C4-2B (cell line): ENCODE data around the gene ETS1.

Experiments used
- H3K27ac ChIP-seq: fragments of 450-650 bp; 2 replicates; pipeline ENCODE4 v1.5.1; 2017
- ZFX ChIP-seq: fragments of 450-650 bp; IDR thresholded peaks from 2 replicates; pipeline ENCODE4 v1.6.1; 2017
- TF ChIP-seq, protein P1 (sequence below): fragments of 450-650 bp; conservative IDR thresholded peaks from 2 replicates; pipeline ENCODE4 v1.5.1; 2017; ENCODE audit warnings: mild to moderate bottlenecking

Gene ETS1

DNA sequence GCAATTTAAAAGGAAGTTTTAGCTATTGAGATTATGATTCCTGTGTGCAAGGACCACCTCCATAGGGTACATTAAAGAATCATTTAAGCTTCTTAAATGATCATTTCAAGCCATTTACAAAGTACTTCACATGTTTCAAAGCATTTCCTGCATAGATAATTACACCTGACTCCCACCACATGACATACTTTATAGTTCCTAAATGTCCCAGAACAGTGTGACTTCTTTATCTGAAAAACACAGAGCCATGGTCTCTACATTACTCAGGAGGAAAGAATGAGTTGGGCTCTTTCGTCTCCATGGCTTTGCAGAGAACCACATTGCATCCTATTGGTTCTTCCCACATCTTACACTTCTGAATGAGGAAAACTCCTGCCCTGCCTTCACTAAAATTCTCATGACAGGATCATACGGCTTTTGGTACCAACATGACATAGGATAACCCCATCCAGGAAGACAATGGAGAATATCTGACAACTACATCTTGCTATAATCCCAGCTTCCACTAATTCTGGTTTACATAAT lies 88.6 kb downstream of the ETS1 start:
- TF ChIP-seq, protein P1, sequence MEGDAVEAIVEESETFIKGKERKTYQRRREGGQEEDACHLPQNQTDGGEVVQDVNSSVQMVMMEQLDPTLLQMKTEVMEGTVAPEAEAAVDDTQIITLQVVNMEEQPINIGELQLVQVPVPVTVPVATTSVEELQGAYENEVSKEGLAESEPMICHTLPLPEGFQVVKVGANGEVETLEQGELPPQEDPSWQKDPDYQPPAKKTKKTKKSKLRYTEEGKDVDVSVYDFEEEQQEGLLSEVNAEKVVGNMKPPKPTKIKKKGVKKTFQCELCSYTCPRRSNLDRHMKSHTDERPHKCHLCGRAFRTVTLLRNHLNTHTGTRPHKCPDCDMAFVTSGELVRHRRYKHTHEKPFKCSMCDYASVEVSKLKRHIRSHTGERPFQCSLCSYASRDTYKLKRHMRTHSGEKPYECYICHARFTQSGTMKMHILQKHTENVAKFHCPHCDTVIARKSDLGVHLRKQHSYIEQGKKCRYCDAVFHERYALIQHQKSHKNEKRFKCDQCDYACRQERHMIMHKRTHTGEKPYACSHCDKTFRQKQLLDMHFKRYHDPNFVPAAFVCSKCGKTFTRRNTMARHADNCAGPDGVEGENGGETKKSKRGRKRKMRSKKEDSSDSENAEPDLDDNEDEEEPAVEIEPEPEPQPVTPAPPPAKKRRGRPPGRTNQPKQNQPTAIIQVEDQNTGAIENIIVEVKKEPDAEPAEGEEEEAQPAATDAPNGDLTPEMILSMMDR: no peak
- H3K27ac ChIP-seq: no peak overlapping the region

DNA sequence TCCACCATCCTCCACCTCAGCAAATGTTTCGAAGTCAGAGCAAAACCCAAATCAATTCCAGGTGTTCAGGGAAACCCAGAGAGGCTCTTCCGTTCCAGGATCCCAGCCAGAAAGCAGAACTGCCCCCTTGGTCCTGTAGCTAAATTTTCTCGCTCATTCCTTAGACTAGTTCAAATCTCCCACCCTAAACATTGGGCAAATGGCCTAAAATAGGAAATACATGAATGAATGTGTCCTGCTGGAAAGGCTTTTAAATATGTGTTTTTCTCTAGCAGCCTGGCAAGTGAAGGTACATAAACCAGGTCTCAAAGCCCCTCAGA lies 89.6 kb downstream of the ETS1 start:
- TF ChIP-seq, protein P1: no peak
- no peak for TF ChIP-seq ZFX
- H3K27ac ChIP-seq: peak overlapping the region; percentile 64

DNA sequence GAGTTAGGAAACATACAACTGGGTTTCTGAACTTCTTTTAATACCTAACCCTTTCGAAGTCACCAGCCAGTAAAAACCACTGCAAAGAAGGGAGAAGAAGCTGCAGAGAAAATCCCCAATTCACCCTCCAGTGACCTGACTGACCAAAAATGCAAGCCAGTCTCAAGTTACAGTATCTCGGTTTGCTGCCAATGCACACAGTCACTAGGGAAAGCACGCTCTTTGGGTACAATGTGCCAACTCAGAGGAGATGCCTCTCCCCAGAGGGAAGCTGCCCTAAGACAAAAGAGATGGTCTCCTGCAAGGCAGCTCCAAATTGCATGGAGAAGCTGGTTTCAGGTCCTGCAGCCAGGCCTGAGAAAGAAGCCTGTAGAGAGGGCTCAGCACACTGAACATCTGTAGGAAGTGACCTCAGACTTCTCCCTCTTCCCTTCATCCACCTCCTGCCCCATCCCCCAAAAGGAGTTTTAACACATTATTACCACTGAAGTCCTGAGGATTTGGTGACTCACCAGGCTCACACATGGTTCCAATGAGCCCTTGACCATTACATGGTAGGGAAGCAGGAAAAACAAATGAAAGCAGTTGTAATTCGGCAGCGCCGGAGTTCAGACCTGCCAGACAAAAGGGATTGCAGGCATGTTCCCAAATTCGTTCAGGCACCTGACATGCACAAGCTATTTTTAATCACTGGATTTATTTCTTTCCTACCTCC lies 90.1 kb downstream of the ETS1 start:
- H3K27ac ChIP-seq: peak overlapping the region; percentile 64
- TF ChIP-seq, protein P1: no peak
- TF ChIP-seq ZFX: no peak

DNA sequence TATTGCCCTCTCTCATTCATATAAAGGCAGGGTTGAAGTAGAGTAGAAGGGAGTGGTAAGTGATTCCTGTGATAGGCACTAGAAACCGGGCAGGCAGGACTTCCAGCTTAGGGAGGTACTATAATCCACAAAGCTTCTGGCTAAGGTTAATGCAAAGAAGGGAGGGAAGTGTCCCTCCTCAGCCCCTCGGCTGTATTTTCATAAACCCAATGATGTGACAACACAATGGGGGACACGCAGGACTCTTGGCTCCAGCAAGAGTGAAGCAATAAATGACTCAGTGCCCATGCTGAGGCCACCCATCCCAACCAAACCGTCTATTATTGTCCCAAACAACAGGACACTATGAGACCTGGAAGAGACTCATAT lies 90.7 kb downstream of the ETS1 start:
- H3K27ac ChIP-seq: peak overlapping the region; percentile 64
- TF ChIP-seq, protein P1: no peak
- no peak for TF ChIP-seq ZFX

DNA sequence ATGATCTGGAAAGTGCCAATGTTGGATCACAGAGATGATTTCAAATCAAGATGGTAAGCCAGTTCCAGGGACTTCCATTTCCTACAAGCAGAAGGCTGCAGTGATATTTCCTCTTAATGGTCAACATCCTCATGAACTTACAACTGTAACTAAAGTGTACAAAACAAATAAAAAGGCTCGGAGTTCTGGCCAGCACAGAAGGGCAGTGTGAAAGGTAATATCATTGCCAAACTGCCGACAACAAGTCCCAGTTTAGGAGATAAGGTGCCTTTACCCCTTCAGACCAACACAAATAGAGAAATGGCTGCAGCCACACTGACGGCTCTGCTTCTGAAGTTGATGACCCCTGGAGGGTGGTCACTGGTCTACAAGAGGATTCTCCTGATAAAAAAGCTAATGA lies 91.1 kb downstream of the ETS1 start:
- TF ChIP-seq ZFX: no peak
- peak overlapping the region; percentile 64; the same call in 1 of the 2 replicates for H3K27ac ChIP-seq

DNA sequence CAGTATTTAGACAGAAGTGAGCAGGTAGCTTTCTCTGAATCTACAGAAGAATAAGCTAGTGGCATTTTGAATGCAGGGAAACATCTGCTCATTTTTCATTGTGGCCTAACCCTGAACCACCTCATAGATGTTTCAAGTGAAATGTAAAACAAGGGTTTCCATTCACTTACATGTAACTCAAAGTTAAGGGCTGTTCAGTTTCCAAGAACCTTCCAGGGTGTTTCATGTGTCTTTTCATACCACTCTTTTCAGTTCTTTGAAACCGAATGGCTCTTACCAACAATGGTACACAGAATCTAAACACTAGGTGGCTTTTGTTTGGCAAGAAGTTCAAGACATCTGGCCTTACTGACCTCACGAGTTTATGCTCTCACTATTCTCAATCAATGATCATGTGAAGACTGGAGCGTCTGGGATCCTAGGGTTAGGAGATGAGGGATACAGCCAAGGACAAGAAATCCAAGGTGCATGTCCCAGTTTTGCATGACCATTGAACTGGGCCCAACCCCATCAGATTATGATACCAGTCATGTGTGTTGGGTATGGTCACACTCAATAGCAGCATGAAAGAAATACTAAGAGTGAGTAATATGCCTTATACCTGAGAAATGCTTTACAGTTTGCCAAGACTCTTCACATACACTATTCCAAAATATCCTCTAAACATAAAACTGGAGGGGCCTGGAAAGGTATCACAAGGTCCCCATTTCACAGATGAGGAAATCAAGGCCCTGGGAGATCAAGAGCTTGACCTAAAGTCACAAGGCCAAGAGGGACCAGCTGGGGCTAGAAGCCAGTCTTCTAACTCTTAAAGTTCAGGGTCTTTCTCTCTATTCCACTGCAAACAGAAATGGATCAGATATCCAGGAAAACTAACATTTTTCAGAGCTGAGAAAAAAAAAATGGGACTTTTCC lies 92.7 kb downstream of the ETS1 start:
- TF ChIP-seq, protein P1: no peak
- TF ChIP-seq ZFX: no peak

DNA sequence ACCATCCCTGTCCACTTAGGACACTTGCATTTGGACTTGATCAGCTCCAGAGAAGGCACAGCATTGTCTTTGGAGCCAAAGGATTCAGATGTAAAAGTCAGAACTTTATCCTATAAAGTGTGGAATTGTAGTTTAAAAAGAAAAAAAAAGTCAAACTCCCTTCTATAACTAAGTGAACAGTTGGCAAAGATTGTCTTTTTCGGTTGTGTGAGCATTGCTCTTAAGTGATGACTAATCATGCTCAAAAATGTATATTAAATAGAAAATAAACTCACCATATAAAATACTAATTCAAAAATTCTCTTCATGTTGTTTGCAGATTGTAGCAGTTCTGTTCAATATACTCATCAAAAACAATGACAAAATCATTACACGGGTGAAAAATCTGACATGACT lies 93.8 kb downstream of the ETS1 start:
- no peak overlapping the region for H3K27ac ChIP-seq
- TF ChIP-seq, protein P1: no peak
- TF ChIP-seq ZFX: no peak

More for the DNA sequence above, 92.7 kb downstream of the ETS1 start:
- H3K27ac ChIP-seq: no peak overlapping the region
